T-cell (primary cell): Measurements from ENCODE around the gene KIFAP3. TPM values are rescaled to one million over a fixed set of nuclear protein-coding genes. Genes with fewer than 3 reads are reported as not detected.
A peak's percentile ranks its signal among the peaks of the same experiment; 100 is the strongest.

Source experiments
- ATAC-seq, 4 experiments: fragments of 200-7000 bp in 3 of 4; fragments of 150-1000 bp in 1 of 4; cut with Tn5 transposase; replicated peaks in 1 of 4; 1 replicate in 3 of 4; 2 replicates in 1 of 4; pipeline ENCODE4 v1.10.0; 2021; ENCODE audit warnings: moderate library complexity in 3 of 4, mild to moderate bottlenecking in 2 of 4, moderate number of reproducible peaks in 1 of 4
- CTCF ChIA-PET, 2 donors: fragments of 300-600 bp; sonication (Branson Sonifier 250); formaldehyde crosslinking; loops; one replicate each; lab custom pipeline; 2022; ENCODE audit warnings: antibody characterized with exemption in 2 of 2; lab: Charles Lee
- POLR2A ChIA-PET, 2 donors: fragments of 300-600 bp; sonication (Branson Sonifier 250); formaldehyde crosslinking; loops; one replicate each; lab custom pipeline; 2022; ENCODE audit warnings: antibody characterized with exemption in 2 of 2; lab: Charles Lee
- DNase-seq, 35 experiments: peaks; one replicate each; pipeline versions ENCODE4 v3.0.0 to v3.0.0-alpha.2; 2013 to 2023
- H3K27ac ChIP-seq: one replicate; pipeline ENCODE4 v1.5.1; 2013; ENCODE audit warnings: low read length
- H3K27me3 ChIP-seq, 2 experiments: replicated peaks in 1 of 2; 1 replicate in 1 of 2; 2 replicates in 1 of 2; pipeline versions ENCODE4 v1.6.1 to v1.7.0; 2013; ENCODE audit warnings: low read length in 1 of 2, mixed read lengths in 1 of 2; ENCODE audit not compliant: control insufficient read depth in 2 of 2, insufficient read depth in 2 of 2; ENCODE audit errors: extremely low read depth in 1 of 2
- H3K36me3 ChIP-seq, 2 donors: 1 replicate in 1 of 2; 2 replicates in 1 of 2; pipeline versions ENCODE4 v1.6.1 to v1.7.0; 2013; ENCODE audit warnings: low read length in 1 of 2; ENCODE audit not compliant: control insufficient read depth in 2 of 2, insufficient read depth in 1 of 2; ENCODE audit errors: extremely low read depth in 1 of 2
- H3K4me1 ChIP-seq, 2 experiments: 1 replicate in 1 of 2; 2 replicates in 1 of 2; pipeline versions ENCODE4 v1.6.1 to v1.7.0; 2013; ENCODE audit warnings: low read length in 2 of 2, mixed read lengths in 1 of 2; ENCODE audit not compliant: insufficient read depth in 2 of 2, control insufficient read depth in 1 of 2; ENCODE audit errors: extremely low read depth in 1 of 2
- H3K4me3 ChIP-seq, 2 donors: 1 replicate in 1 of 2; 2 replicates in 1 of 2; pipeline versions ENCODE4 v1.5.1 to v1.7.0; 2013; ENCODE audit warnings: mild to moderate bottlenecking in 2 of 2, low read length in 1 of 2, moderate library complexity in 1 of 2; ENCODE audit not compliant: control insufficient read depth in 1 of 2; ENCODE audit errors: extremely low read depth in 1 of 2
- H3K9me3 ChIP-seq: 2 replicates; pipeline ENCODE4 v1.7.0; 2013
- H3K27ac Mint-ChIP-seq, 2 donors: one replicate each; pipeline ENCODE4 v1.8.0; 2020 to 2021; ENCODE audit warnings: mild to moderate bottlenecking in 2 of 2, mixed read lengths in 2 of 2
- H3K27me3 Mint-ChIP-seq, 2 donors: one replicate each; pipeline ENCODE4 v1.8.0; 2021 to 2022; ENCODE audit warnings: mixed read lengths in 2 of 2
- H3K36me3 Mint-ChIP-seq: one replicate; pipeline ENCODE4 v1.8.0; 2021; ENCODE audit warnings: mixed read lengths
- H3K4me1 Mint-ChIP-seq, 3 donors: one replicate each; pipeline ENCODE4 v1.8.0; 2020 to 2022; ENCODE audit warnings: mixed read lengths in 3 of 3, mild to moderate bottlenecking in 1 of 3
- H3K4me3 Mint-ChIP-seq, 3 donors: one replicate each; pipeline ENCODE4 v1.8.0; 2020 to 2022; ENCODE audit warnings: mild to moderate bottlenecking in 3 of 3, mixed read lengths in 3 of 3, moderate library complexity in 3 of 3
- H3K9me3 Mint-ChIP-seq, 3 donors: one replicate each; pipeline ENCODE4 v1.8.0; 2020 to 2022; ENCODE audit warnings: mixed read lengths in 3 of 3
- WGBS: methylation state at CpG from one replicate; pipeline ENCODE4 v1.1.5; 2013; ENCODE audit warnings: missing lambda C conversion rate; ENCODE audit not compliant: insufficient coverage; 5-methylcytosine and 5-hydroxymethylcytosine counted together
- total RNA-seq, 35 experiments: library from RNA in 6 of 35; stranded (reverse) in 6 of 35; fragments of 120-200 nt in 1 of 35; gene quantifications; one replicate each; pipeline versions ENCODE4 v1.2.1 to v1.2.4 and lab custom pipeline; 2013 to 2026

KIFAP3 gene
- total RNA-seq, 5 donors from 2014 or later (not counting 1 experiment from before 2014, with no cell fraction given): 13.8 to 20.2 (median 16.6) TPM

GRCh38 chr1:169890761-169891538 is 183.5 kb downstream of the KIFAP3 start:
- peaks cover 26 to 27% of the 10 kb centered on the region in 2 experiments for H3K4me1 ChIP-seq
- no peaks in the 10 kb centered on the region for H3K27me3 Mint-ChIP-seq

GRCh38 chr1:169889871-169890270 is 184.6 kb downstream of the KIFAP3 start:
- Mint-ChIP-seq H3K27me3 (no peaks in the 10 kb centered on the region), H3K27ac (peak overlapping the region; percentile 84 to 97), H3K36me3 (peaks cover 26% of the 10 kb centered on the region), H3K4me3 (no peak overlapping the region), H3K9me3 (no peaks in the 10 kb centered on the region), H3K4me1 (peaks cover 64 to 65% (median 64%) of the 10 kb centered on the region in 3 donors)
- no peak overlapping the region for H3K4me3 ChIP-seq
- ChIA-PET CTCF (no interaction called here), POLR2A (no interaction called here)
- DNase-seq (no peak), ATAC-seq (no peak)
- peaks cover 26 to 27% of the 10 kb centered on the region in 2 experiments for H3K4me1 ChIP-seq
- no peaks in the 10 kb centered on the region for H3K9me3 ChIP-seq
- H3K36me3 ChIP-seq: peaks cover 0 to 38% of the 10 kb centered on the region in 2 donors
- 100% methylated on average over 1 of the region's 2 CpGs for WGBS
- no peak overlapping the region for H3K27ac ChIP-seq
- H3K27me3 ChIP-seq: no peaks in the 10 kb centered on the region

More at GRCh38 chr1:169890761-169891538, 183.5 kb downstream of the KIFAP3 start:
- no peaks in the 10 kb centered on the region for H3K9me3 ChIP-seq
- DNase-seq (peak in 24 of 35 experiments; percentile 9 to 74 (median 24)), ATAC-seq (peak; percentile 11 to 18 (median 16))
- Mint-ChIP-seq H3K4me1 (peaks cover 57 to 61% (median 59%) of the 10 kb centered on the region in 3 donors), H3K4me3 (peak overlapping the region; percentile 63 to 90 (median 87)), H3K36me3 (peaks cover 18% of the 10 kb centered on the region), H3K27ac (peak overlapping the region; percentile 92 to 97), H3K9me3 (no peaks in the 10 kb centered on the region)
- WGBS: 0% methylated on average over 2 of the region's 5 CpGs
- H3K27ac ChIP-seq: peak overlapping the region; percentile 98
- peak overlapping the region in 1 of 2 donors; percentile 19 for H3K4me3 ChIP-seq
- H3K27me3 ChIP-seq: no peaks in the 10 kb centered on the region
- H3K36me3 ChIP-seq: peaks cover 0 to 27% of the 10 kb centered on the region in 2 donors
- ChIA-PET POLR2A (interaction anchor here (0.6 to 0.8 kb wide), 2 partner anchors 18 to 185 kb away, joined by 3 to 5 read pairs; no protein-coding TSS in a partner anchor), CTCF (interaction anchor here (0.5 to 1.4 kb wide), 7 partner anchors 38 to 1594 kb away, joined by 3 to 6 read pairs (median 3); partner anchors contain the start of genes F5 (in 1 of the 2) and PRRC2C (in 1 of the 2))

- POLR2A ChIA-PET: interaction anchor here in 1 of 2 donors (0.5 kb wide), 1 partner anchor 179 kb away, joined by 9 read pairs; no protein-coding TSS in a partner anchor
- H3K27me3 Mint-ChIP-seq: no peaks in the 10 kb centered on the region
- peaks cover 0 to 47% of the 10 kb centered on the region in 2 donors for H3K36me3 ChIP-seq
- H3K4me3 Mint-ChIP-seq: no peak overlapping the region
- no peaks in the 10 kb centered on the region for H3K9me3 Mint-ChIP-seq
- H3K9me3 ChIP-seq: no peaks in the 10 kb centered on the region
- H3K4me1 Mint-ChIP-seq: peaks cover 54 to 59% (median 55%) of the 10 kb centered on the region in 3 donors
- ATAC-seq: no peak
- H3K27ac Mint-ChIP-seq: no peak overlapping the region
- H3K27ac ChIP-seq: no peak overlapping the region
- no CpG with 5 or more reads among the region's 2 CpGs for WGBS
- no peak for DNase-seq
- no peaks in the 10 kb centered on the region for H3K27me3 ChIP-seq
- H3K4me3 ChIP-seq: no peak overlapping the region
- peaks cover 14 to 16% of the 10 kb centered on the region in 2 experiments for H3K4me1 ChIP-seq
- CTCF ChIA-PET: interaction anchor here in 1 of 2 donors (0.6 kb wide), 1 partner anchor 194 kb away, joined by 3 read pairs; no protein-coding TSS in a partner anchor
- H3K36me3 Mint-ChIP-seq: peaks cover 36% of the 10 kb centered on the region
These were observed 187.6 kb downstream of the KIFAP3 start for GRCh38 chr1:169886931-169887330.

- H3K4me1 Mint-ChIP-seq: peaks cover 49 to 57% (median 53%) of the 10 kb centered on the region in 3 donors
- Histone ChIP-seq H3K4me3 (no peak overlapping the region), H3K27me3 (no peaks in the 10 kb centered on the region), H3K27ac (no peak overlapping the region), H3K36me3 (peaks cover 0 to 50% of the 10 kb centered on the region in 2 donors), H3K4me1 (peaks cover 12 to 14% of the 10 kb centered on the region in 2 experiments), H3K9me3 (no peaks in the 10 kb centered on the region)
- no peak overlapping the region for H3K4me3 Mint-ChIP-seq
- CTCF ChIA-PET: interaction anchor here (0.6 kb wide), 2 partner anchors 193 to 1359 kb away, joined by 3 read pairs; no protein-coding TSS in a partner anchor
- WGBS: no CpG with 5 or more reads among the region's 1 CpG
- POLR2A ChIA-PET: no interaction called here
- H3K36me3 Mint-ChIP-seq: peaks cover 39% of the 10 kb centered on the region
- DNase-seq (no peak), ATAC-seq (no peak)
- H3K27ac Mint-ChIP-seq: no peak overlapping the region
- no peaks in the 10 kb centered on the region for H3K9me3 Mint-ChIP-seq
- no peaks in the 10 kb centered on the region for H3K27me3 Mint-ChIP-seq
These were observed 188.1 kb downstream of the KIFAP3 start for GRCh38 chr1:169886422-169886821.

GRCh38 chr1:169885207-169885606 is 189.3 kb downstream of the KIFAP3 start:
- Mint-ChIP-seq H3K27ac (no peak overlapping the region), H3K4me3 (no peak overlapping the region), H3K4me1 (peaks cover 36 to 52% (median 47%) of the 10 kb centered on the region in 3 donors), H3K9me3 (no peaks in the 10 kb centered on the region), H3K36me3 (peaks cover 41% of the 10 kb centered on the region), H3K27me3 (no peaks in the 10 kb centered on the region)
- Histone ChIP-seq H3K4me1 (peaks cover 3 to 6% of the 10 kb centered on the region in 2 experiments), H3K9me3 (no peaks in the 10 kb centered on the region), H3K36me3 (peaks cover 0 to 50% of the 10 kb centered on the region in 2 donors), H3K27ac (no peak overlapping the region), H3K27me3 (no peaks in the 10 kb centered on the region), H3K4me3 (no peak overlapping the region)
- WGBS: no CpG with 5 or more reads among the region's 2 CpGs
- DNase-seq (no peak), ATAC-seq (no peak)
- ChIA-PET CTCF (no interaction called here), POLR2A (no interaction called here)

- no peak overlapping the region for H3K27ac Mint-ChIP-seq
- H3K36me3 Mint-ChIP-seq: peaks cover 41% of the 10 kb centered on the region
- Histone ChIP-seq H3K9me3 (no peaks in the 10 kb centered on the region), H3K36me3 (peaks cover 0 to 50% of the 10 kb centered on the region in 2 donors), H3K27ac (no peak overlapping the region), H3K4me3 (no peak overlapping the region), H3K27me3 (no peaks in the 10 kb centered on the region), H3K4me1 (peaks cover 3% of the 10 kb centered on the region in 2 experiments)
- H3K9me3 Mint-ChIP-seq: no peaks in the 10 kb centered on the region
- ATAC-seq (no peak), DNase-seq (no peak)
- H3K4me1 Mint-ChIP-seq: peaks cover 34 to 52% (median 46%) of the 10 kb centered on the region in 3 donors
- ChIA-PET CTCF (no interaction called here), POLR2A (interaction anchor here in 1 of 2 donors (0.6 kb wide), 1 partner anchor 51 kb away, joined by 3 read pairs; no protein-coding TSS in a partner anchor)
- no peaks in the 10 kb centered on the region for H3K27me3 Mint-ChIP-seq
- no peak overlapping the region for H3K4me3 Mint-ChIP-seq
These were observed 189.9 kb downstream of the KIFAP3 start for GRCh38 chr1:169884634-169885033.
